ENCODE data around the gene MED12L. TPM values are rescaled to one million over a fixed set of nuclear protein-coding genes. Genes with fewer than 3 reads are reported as not detected.

Gene MED12L
- total RNA-seq, 1 donor from 2014 or later: 1.3 TPM

DNA sequence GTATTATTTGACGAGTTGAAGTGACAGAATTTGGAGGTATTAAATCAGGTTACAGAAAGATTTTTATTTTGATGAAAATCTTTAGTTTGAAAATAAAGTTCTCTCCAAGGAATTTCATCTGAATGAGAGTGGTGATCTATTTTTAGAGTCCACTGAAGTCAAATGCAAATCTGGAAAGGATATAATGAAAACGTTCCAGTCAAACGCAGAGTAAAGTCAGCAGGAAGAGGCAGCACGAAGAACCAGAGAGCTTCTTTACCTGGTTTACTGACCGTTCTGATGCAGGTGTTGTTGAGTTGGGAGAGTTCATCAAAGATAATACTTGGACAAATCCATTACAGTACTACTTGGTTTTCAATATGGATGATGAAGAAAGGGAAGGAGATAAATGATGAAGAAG is 184.2 kb downstream of the MED12L start:
- TF ChIP-seq, protein P1, sequence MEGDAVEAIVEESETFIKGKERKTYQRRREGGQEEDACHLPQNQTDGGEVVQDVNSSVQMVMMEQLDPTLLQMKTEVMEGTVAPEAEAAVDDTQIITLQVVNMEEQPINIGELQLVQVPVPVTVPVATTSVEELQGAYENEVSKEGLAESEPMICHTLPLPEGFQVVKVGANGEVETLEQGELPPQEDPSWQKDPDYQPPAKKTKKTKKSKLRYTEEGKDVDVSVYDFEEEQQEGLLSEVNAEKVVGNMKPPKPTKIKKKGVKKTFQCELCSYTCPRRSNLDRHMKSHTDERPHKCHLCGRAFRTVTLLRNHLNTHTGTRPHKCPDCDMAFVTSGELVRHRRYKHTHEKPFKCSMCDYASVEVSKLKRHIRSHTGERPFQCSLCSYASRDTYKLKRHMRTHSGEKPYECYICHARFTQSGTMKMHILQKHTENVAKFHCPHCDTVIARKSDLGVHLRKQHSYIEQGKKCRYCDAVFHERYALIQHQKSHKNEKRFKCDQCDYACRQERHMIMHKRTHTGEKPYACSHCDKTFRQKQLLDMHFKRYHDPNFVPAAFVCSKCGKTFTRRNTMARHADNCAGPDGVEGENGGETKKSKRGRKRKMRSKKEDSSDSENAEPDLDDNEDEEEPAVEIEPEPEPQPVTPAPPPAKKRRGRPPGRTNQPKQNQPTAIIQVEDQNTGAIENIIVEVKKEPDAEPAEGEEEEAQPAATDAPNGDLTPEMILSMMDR (IDR thresholded peaks at IDR 0.05; ENCODE audit: insufficient read depth, low read length, poor library complexity, severe bottlenecking): no peak
- Histone ChIP-seq H3K27me3 (ENCODE audit: control insufficient read depth, insufficient read depth, low read length) (no peaks in the 10 kb centered on the region), H3K36me3 (ENCODE audit: control insufficient read depth, insufficient read depth, low read length) (no peaks in the 10 kb centered on the region), H3K4me3 (ENCODE audit: low read depth, low read length) (no peak overlapping the region)
- no peak for DNase-seq (ENCODE audit: low read depth)

- TF ChIP-seq, protein P1 (IDR thresholded peaks at IDR 0.05; ENCODE audit: insufficient read depth, low read length, poor library complexity, severe bottlenecking): no peak
- no peak for DNase-seq (ENCODE audit: low read depth)
Measured at GRCh38 chr3:151275091-151275490, 189.6 kb downstream of the MED12L start.

GRCh38 chr3:151276038-151276686 is 190.7 kb downstream of the MED12L start:
- no peaks in the 10 kb centered on the region for H3K36me3 ChIP-seq (ENCODE audit: control insufficient read depth, insufficient read depth, low read length)
- no peak for DNase-seq (ENCODE audit: low read depth)
- H3K4me3 ChIP-seq (ENCODE audit: low read depth, low read length): no peak overlapping the region
- H3K27me3 ChIP-seq (ENCODE audit: control insufficient read depth, insufficient read depth, low read length): no peaks in the 10 kb centered on the region
- TF ChIP-seq, protein P1 (IDR thresholded peaks at IDR 0.05; ENCODE audit: insufficient read depth, low read length, poor library complexity, severe bottlenecking): no peak

More at GRCh38 chr3:151275091-151275490, 189.6 kb downstream of the MED12L start:
- Histone ChIP-seq H3K36me3 (ENCODE audit: control insufficient read depth, insufficient read depth, low read length) (no peaks in the 10 kb centered on the region), H3K4me3 (ENCODE audit: low read depth, low read length) (no peak overlapping the region), H3K27me3 (ENCODE audit: control insufficient read depth, insufficient read depth, low read length) (no peaks in the 10 kb centered on the region)

DNA sequence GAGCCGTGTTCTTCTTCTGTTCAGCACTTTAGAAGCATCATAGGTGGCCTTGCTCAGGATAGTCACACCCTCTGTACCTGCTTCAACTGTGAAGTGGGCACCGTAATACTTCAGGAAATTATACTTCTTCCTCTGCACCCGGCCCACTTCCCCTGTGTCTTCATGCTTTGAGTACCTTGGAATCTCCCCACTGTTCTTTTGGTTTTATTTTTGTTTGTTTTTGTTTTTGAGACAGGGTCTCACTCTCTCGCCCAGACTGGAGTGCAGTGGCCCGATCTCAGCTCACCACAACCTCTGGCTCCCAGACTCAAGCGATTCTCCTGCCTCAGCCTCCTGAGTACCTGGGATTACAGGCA is 191.2 kb downstream of the MED12L start:
- H3K36me3 ChIP-seq (ENCODE audit: control insufficient read depth, insufficient read depth, low read length): no peaks in the 10 kb centered on the region
- TF ChIP-seq, protein P1 (IDR thresholded peaks at IDR 0.05; ENCODE audit: insufficient read depth, low read length, poor library complexity, severe bottlenecking): no peak

GRCh38 chr3:151278230-151278629 is 192.8 kb downstream of the MED12L start, which contains the start of gene P2RY14:
Gene P2RY14, minus strand, starts transcription at chr3:151278542. Its CDS starts 64,226 bp downstream, at chr3:151214316.
- no peak for DNase-seq (ENCODE audit: low read depth)
- H3K36me3 ChIP-seq (ENCODE audit: control insufficient read depth, insufficient read depth, low read length): no peaks in the 10 kb centered on the region
- H3K4me3 ChIP-seq (ENCODE audit: low read depth, low read length): no peak within 1 kb of the TSS
- no peaks in the 10 kb centered on the region for H3K27me3 ChIP-seq (ENCODE audit: control insufficient read depth, insufficient read depth, low read length)
- TF ChIP-seq, protein P1 (IDR thresholded peaks at IDR 0.05; ENCODE audit: insufficient read depth, low read length, poor library complexity, severe bottlenecking): no peak

More for the DNA sequence above, 191.2 kb downstream of the MED12L start:
- H3K27me3 ChIP-seq (ENCODE audit: control insufficient read depth, insufficient read depth, low read length): no peaks in the 10 kb centered on the region
- H3K4me3 ChIP-seq (ENCODE audit: low read depth, low read length): no peak overlapping the region
- DNase-seq (ENCODE audit: low read depth): no peak

Measured in kidney epithelial cell (primary cell).